ENCODE measurements around the gene CSRP3. TPM values are rescaled to one million over a fixed set of nuclear protein-coding genes. Genes with fewer than 3 reads are reported as not detected.

CSRP3 gene
- total and polyA plus RNA-seq, 2 of the 4 experiments (the other 2 are of a cell fraction), result not detected

DNA sequence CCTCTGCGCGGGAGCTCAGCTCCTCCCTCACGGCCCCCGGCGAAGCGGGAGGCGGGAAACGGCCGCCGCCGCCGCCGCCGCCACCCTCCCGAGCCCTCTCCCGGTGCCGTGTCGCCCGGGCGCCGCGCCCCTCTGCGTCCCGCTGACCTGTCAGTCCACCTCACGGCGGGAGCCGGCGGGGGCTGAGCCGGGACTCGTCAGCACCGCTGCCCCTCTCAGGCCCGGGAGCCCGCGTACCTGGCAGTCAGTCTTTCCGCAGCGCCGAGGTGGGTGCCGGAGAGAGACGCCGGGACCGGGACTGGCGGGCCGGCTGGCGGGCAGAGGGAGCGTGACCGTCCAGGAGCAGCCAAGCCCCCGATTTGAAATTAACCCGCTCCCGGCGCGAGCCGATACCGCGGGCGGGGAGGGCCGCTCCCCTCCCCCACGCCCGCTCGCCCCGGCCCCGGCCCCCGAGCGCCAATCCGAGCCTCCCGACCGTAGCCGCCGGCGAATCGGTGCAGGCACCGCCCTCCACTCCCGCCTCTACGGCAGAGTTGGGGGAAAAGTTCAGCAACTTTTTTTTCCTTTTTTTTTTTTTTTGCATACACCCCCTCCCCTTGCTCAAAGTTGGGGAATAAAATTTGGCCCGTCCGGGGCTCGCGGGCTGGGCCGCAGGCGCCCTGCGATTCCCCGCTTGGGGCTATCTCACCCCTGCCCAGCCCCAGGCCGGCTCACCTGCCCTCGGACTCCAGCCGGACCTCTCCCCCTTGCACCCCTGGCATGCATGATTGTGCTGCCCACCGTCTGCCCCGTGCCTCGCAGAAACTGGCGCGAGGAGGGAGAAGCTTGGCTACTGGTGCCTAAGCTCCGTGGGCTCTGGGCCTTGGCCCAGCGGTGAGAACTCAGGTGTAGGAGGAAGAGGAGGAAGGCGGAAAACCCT, 39.7 kb upstream of the CSRP3 start:
- DNase-seq (no peak), ATAC-seq (ENCODE audit: low read depth) (peak; percentile 62)
- no peak overlapping the region for H2BK5ac ChIP-seq (ENCODE audit: low read depth, low read length, poor library complexity, severe bottlenecking)
- H3K4me1 ChIP-seq (ENCODE audit: control insufficient read depth, insufficient read depth, low read length), result no peaks in the 10 kb centered on the region
- no peaks in the 10 kb centered on the region for H4K20me1 ChIP-seq (ENCODE audit: insufficient read depth, low read length)
- H3K4ac ChIP-seq (ENCODE audit: low read depth, low read length), result no peak overlapping the region
- no peaks in the 10 kb centered on the region; the same call in 1 of the 2 replicates for H3K9me1 ChIP-seq (ENCODE audit: insufficient read depth, low read length)
- no peak overlapping the region for H3K56ac ChIP-seq (ENCODE audit: extremely low read depth, insufficient read depth, low read length)
- no peak overlapping the region for H2BK15ac ChIP-seq (ENCODE audit: low read depth, low read length)
- no peak for TF ChIP-seq CEBPB (IDR thresholded peaks at IDR 0.05; ENCODE audit: low read depth, low read length)
- no peak for TF ChIP-seq RCOR1 (IDR thresholded peaks at IDR 0.05; ENCODE audit: insufficient replicate concordance, low read length)
- TF ChIP-seq MXI1 (IDR thresholded peaks at IDR 0.05; ENCODE audit: borderline replicate concordance, low read depth, low read length), result no peak
- TF ChIP-seq MAFK (IDR thresholded peaks at IDR 0.05; ENCODE audit: low read depth, low read length), result no peak
- TF ChIP-seq, protein P1, sequence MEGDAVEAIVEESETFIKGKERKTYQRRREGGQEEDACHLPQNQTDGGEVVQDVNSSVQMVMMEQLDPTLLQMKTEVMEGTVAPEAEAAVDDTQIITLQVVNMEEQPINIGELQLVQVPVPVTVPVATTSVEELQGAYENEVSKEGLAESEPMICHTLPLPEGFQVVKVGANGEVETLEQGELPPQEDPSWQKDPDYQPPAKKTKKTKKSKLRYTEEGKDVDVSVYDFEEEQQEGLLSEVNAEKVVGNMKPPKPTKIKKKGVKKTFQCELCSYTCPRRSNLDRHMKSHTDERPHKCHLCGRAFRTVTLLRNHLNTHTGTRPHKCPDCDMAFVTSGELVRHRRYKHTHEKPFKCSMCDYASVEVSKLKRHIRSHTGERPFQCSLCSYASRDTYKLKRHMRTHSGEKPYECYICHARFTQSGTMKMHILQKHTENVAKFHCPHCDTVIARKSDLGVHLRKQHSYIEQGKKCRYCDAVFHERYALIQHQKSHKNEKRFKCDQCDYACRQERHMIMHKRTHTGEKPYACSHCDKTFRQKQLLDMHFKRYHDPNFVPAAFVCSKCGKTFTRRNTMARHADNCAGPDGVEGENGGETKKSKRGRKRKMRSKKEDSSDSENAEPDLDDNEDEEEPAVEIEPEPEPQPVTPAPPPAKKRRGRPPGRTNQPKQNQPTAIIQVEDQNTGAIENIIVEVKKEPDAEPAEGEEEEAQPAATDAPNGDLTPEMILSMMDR (conservative IDR thresholded peaks at IDR 0.05; ENCODE audit: low read depth, low read length), result no peak
- TF ChIP-seq MAZ (IDR thresholded peaks at IDR 0.05; ENCODE audit: borderline replicate concordance, low read depth, low read length), result no peak
- TF ChIP-seq BHLHE40 (IDR thresholded peaks at IDR 0.05; ENCODE audit: low read depth, low read length), result no peak
- H3K4me3 ChIP-seq (ENCODE audit: insufficient read depth, low read depth, low read length), result peak overlapping the region; percentile 47
- H2AK9ac ChIP-seq (replicated peaks; ENCODE audit: low read depth, low read length, poor library complexity), result peak overlapping the region; percentile 55
- peak overlapping the region; percentile 94 for H2AFZ ChIP-seq (replicated peaks; ENCODE audit: low read length, poor library complexity)
- intact Hi-C loops (cut with micrococcal nuclease) (loop anchor here (5.0 kb wide), 2 partner anchors 124 to 164 kb away; partner anchors contain the start of gene ZDHHC13), in situ Hi-C loops (cut with MboI; ENCODE audit: low sequenced_read_pairs) (no loop called here), dilution Hi-C loops (cut with HindIII; ENCODE audit: low sequenced_read_pairs, unreplicated experiment) (no loop called here)
- ChIA-PET POLR2A (ENCODE audit: unreplicated experiment) (no interaction called here), CTCF (interaction anchor here (1.1 kb wide), 1 partner anchor 17 kb away, joined by 3 read pairs; no protein-coding TSS in a partner anchor)
- H2BK120ac ChIP-seq (ENCODE audit: low read depth, low read length), result no peak overlapping the region
- peaks cover 26% of the 10 kb centered on the region for H3K27me3 ChIP-seq (ENCODE audit: control insufficient read depth, insufficient read depth, low read length)
- H4K8ac ChIP-seq (ENCODE audit: low read depth in 2 of 2, low read length in 2 of 2), result no peak overlapping the region; a peak in 1 of 4 replicates
- peak overlapping the region; percentile 86 for H3K4me2 ChIP-seq (ENCODE audit: low read depth, low read length)
- 1% methylated on average over 43 of the region's 92 CpGs; no CpG with 5 or more reads in 1 of the 2 experiments for WGBS, 2 experiments (ENCODE audit: extremely low coverage in 2 of 2, insufficient read length in 1 of 2)
- peaks cover 0 to 5% of the 10 kb centered on the region in 2 experiments; a peak in 1 of 4 replicates for H3K79me1 ChIP-seq (ENCODE audit: low read depth in 1 of 2, low read length in 2 of 2)
- no peak overlapping the region for H3K18ac ChIP-seq (ENCODE audit: low read depth, low read length)
- peak overlapping the region; percentile 65; the same call in 1 of the 2 replicates for H3K23ac ChIP-seq (ENCODE audit: low read depth, low read length)
- no peak overlapping the region for H2BK20ac ChIP-seq (ENCODE audit: low read depth, low read length)
- H3K14ac ChIP-seq (replicated peaks; ENCODE audit: low read depth, low read length), result no peak overlapping the region
- no TSS peak for BruUV-seq (replicated peaks)
- no peak overlapping the region for H2AK5ac ChIP-seq (ENCODE audit: low read depth, low read length)
- H3K36me3 ChIP-seq (ENCODE audit: control insufficient read depth, insufficient read depth, low read length), result no peaks in the 10 kb centered on the region
- no peak overlapping the region for H4K5ac ChIP-seq (ENCODE audit: low read depth, low read length)
- peak overlapping the region; percentile 22; the same call in 1 of the 2 replicates for H3K9ac ChIP-seq (ENCODE audit: low read depth, low read length)
- no peaks in the 10 kb centered on the region for H3K9me3 ChIP-seq (ENCODE audit: control insufficient read depth, insufficient read depth, low read length)
- H4K91ac ChIP-seq (ENCODE audit: insufficient read depth, low read depth, low read length), result no peak overlapping the region
- no peak overlapping the region; the same call in 1 of the 2 replicates for H3K27ac ChIP-seq (ENCODE audit: insufficient read depth, low read length)

All from IMR-90 (cell line).